Bronchial epithelial cell (primary cell): ENCODE results near the gene EXOC6. TPM values are rescaled to one million over a fixed set of nuclear protein-coding genes. Genes with fewer than 3 reads are reported as not detected.

Experiments used
- DNase-seq: peaks from one replicate; pipeline ENCODE4 v3.0.0-alpha.2; 2010; ENCODE audit warnings: low read depth
- FAIRE-seq: peaks from 2 replicates; lab custom pipeline; 2011; peaks lifted over from hg19 to GRCh38; lab: Jason Lieb, UNC
- H3K27me3 ChIP-seq: 2 replicates; pipeline ENCODE4 v1.5.1; 2011; ENCODE audit warnings: low read length; ENCODE audit not compliant: control insufficient read depth, insufficient read depth
- H3K36me3 ChIP-seq: 2 replicates; pipeline ENCODE4 v1.5.1; 2011; ENCODE audit warnings: low read length; ENCODE audit not compliant: control insufficient read depth, insufficient read depth
- H3K4me3 ChIP-seq: 2 replicates; pipeline ENCODE4 v1.5.1; 2011; ENCODE audit warnings: mild to moderate bottlenecking, low read depth, low read length, control low read depth
- total RNA-seq: library from RNA; depleted of rRNA; stranded (reverse); fragments of >200 nt; gene quantifications from 2 replicates; pipeline ENCODE4 v1.2.1, GENCODE V29; 2014
- TF ChIP-seq, protein P1 (sequence below): IDR thresholded peaks from 2 replicates; pipeline ENCODE4 v1.5.1; 2011; ENCODE audit warnings: mild to moderate bottlenecking, moderate library complexity, low read length, control low read depth, inconsistent platforms; ENCODE audit not compliant: insufficient read depth, severe bottlenecking

EXOC6 gene
- total RNA-seq, 1 donor from 2014 or later: 12.4 TPM

DNA sequence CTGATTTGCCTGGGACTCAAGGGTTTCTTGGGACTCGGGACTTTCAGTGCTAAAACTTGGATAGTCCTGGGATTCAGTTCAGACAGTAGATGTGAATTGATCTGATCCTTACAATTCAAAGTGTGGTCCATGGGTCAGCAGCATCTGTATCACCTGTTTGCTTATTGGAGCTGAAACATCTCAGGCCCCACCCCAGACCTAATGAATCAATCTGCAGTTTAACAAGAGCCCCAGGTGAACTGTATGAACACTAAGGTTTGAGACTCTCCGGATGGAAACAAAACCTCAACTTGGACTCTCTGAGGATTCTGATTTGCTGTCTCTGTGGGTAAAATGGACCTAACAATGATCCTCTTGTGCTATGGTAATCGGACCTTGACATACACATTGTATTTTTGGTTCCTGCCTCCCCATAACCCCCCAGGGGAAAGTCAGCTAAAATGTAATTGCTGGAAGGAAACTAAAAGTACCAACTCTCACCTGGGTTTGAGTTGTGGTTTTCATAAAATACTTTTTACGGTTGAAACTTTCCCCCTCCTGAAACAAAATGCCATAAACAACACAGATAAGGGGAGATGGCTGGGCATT lies 237.0 kb downstream of the EXOC6 start:
- H3K27me3 ChIP-seq: no peaks in the 10 kb centered on the region
- no peak overlapping the region for H3K4me3 ChIP-seq
- H3K36me3 ChIP-seq: no peaks in the 10 kb centered on the region
- FAIRE-seq (no peak), DNase-seq (no peak)
- TF ChIP-seq, protein P1, sequence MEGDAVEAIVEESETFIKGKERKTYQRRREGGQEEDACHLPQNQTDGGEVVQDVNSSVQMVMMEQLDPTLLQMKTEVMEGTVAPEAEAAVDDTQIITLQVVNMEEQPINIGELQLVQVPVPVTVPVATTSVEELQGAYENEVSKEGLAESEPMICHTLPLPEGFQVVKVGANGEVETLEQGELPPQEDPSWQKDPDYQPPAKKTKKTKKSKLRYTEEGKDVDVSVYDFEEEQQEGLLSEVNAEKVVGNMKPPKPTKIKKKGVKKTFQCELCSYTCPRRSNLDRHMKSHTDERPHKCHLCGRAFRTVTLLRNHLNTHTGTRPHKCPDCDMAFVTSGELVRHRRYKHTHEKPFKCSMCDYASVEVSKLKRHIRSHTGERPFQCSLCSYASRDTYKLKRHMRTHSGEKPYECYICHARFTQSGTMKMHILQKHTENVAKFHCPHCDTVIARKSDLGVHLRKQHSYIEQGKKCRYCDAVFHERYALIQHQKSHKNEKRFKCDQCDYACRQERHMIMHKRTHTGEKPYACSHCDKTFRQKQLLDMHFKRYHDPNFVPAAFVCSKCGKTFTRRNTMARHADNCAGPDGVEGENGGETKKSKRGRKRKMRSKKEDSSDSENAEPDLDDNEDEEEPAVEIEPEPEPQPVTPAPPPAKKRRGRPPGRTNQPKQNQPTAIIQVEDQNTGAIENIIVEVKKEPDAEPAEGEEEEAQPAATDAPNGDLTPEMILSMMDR: no peak

DNA sequence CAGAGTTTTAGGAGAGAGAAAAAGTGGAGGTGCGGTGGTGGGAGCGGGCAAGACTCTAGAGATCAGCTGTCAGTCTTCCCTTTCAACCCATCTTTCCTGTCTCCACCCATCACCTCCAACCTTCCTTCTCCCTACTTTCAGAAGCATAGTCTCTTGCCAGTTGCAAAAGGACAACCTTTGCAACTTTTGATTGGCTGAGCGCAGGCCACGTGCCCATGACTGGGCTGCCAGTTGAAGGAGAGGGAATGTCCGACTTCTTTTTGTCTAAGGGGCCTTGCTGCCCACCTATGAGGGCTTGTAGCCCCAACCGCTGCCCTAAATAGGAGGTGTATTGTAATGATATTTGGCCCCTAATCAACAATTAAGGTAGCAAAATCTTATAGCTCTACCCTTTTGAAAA lies 238.0 kb downstream of the EXOC6 start:
- FAIRE-seq: no peak
- no peaks in the 10 kb centered on the region for H3K27me3 ChIP-seq
- no peak for DNase-seq
- no peak overlapping the region for H3K4me3 ChIP-seq
- TF ChIP-seq, protein P1: no peak
- H3K36me3 ChIP-seq: no peaks in the 10 kb centered on the region

DNA sequence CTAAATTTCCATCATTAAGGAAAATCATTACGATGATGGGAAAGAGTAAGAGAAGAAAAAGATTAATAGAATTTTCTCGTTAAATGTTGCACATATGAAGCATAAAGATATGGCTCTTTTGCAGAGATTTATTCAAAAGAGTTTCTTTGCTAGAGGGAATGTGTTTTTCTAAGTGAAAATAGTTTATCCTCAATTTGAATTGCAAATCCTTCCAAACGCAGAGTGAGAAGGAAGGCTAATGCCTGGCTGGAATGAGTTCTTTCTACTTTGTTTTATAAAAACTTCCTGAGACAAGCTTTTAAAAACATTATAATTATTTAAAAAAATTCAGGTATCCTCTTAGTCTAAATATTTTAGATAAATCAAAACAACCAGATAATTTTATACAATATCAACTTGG lies 239.5 kb downstream of the EXOC6 start:
- Histone ChIP-seq H3K4me3 (no peak overlapping the region), H3K27me3 (no peaks in the 10 kb centered on the region), H3K36me3 (no peaks in the 10 kb centered on the region)
- TF ChIP-seq, protein P1: no peak
- no peak for FAIRE-seq
- no peak for DNase-seq

DNA sequence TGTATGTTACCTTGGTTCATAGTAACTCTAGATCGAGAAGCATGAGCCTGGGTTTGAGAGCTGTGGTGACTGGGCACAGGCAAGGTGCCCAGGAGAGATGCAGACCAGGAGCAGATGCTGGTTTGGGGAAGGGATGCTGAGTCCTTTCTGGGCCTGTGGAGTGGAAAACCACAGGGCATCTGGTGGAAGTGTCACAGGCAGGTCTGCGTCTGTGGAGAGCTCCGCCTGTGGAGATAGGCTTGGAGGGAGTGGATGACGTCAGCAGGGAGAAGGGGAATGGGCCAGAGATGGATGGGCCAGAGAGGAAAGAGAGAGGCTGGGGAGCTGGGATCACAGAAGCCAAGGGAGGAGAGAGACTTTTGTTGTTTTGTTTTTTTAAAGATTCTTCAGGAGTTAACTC lies 240.1 kb downstream of the EXOC6 start:
- DNase-seq: no peak
- Histone ChIP-seq H3K27me3 (no peaks in the 10 kb centered on the region), H3K36me3 (no peaks in the 10 kb centered on the region), H3K4me3 (no peak overlapping the region)
- TF ChIP-seq, protein P1: no peak
- no peak for FAIRE-seq

DNA sequence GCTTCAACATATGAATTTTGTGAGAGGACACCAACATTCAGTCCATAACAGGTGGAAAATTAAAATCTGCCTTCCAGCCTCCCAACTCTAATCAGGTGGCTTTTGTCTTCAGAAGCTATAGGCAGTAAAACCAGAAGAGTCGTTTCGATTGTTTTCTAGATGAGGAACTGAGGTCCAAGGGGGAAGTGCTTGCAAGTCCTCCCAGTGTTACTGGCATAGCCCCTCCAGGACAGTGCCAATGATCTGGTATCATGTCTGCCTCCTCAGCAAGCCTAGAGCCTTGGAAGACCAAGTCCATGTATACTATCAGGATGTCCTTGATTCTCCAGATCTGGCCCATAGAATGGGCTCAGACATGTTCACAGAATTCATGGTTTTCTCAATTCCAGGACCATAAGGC lies 242.3 kb downstream of the EXOC6 start:
- TF ChIP-seq, protein P1: no peak
- FAIRE-seq: no peak

DNA sequence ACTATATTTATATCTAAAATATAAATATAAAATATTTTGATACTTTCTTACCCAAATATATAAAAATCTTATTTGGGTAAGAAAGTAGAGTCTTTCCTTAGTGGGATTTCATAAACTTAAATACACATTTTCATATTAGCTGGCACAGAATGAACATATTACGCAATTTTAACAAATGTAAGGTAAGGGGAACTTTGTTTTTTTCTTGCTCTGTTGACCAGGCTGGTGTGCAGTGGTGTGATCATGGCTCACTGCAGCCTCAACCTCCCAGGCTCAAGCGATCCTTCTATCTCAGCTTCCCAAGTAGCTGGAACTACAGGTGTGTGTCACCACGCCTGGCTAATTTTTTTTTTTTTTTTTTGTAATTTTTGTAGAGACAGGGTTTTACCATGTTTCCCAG lies 243.6 kb downstream of the EXOC6 start:
- Histone ChIP-seq H3K27me3 (peaks cover 2% of the 10 kb centered on the region), H3K36me3 (no peaks in the 10 kb centered on the region), H3K4me3 (no peak overlapping the region)
- DNase-seq (no peak), FAIRE-seq (no peak)
- TF ChIP-seq, protein P1: no peak

More for the DNA sequence above, 242.3 kb downstream of the EXOC6 start:
- no peak overlapping the region for H3K4me3 ChIP-seq
- H3K36me3 ChIP-seq: no peaks in the 10 kb centered on the region
- peaks cover 2% of the 10 kb centered on the region for H3K27me3 ChIP-seq
- DNase-seq: no peak
